A673 (cell line): ENCODE measurements around the gene METTL24. TPM values are rescaled to one million over a fixed set of nuclear protein-coding genes. Genes with fewer than 3 reads are reported as not detected.

Experiments
- BruUV-seq: library from RNA; stranded (reverse); fragments of 400-500 nt; replicated peaks from 2 replicates; lab custom pipeline; 2021; lab: Mats Ljungman, UMichigan
- CTCF ChIA-PET: fragments of 300-600 bp; sonication (Branson Sonifier 250); formaldehyde crosslinking; loops from one replicate; lab custom pipeline; 2022; ENCODE audit warnings: antibody characterized with exemption; lab: Charles Lee
- POLR2A ChIA-PET: fragments of 300-600 bp; sonication (Branson Sonifier 250); formaldehyde crosslinking; loops from one replicate; lab custom pipeline; 2022; ENCODE audit warnings: antibody characterized with exemption; ENCODE audit not compliant: low non-redundant PET; lab: Charles Lee
- DNase-seq: peaks from one replicate; pipeline ENCODE4 v3.0.0-alpha.2; 2015; ENCODE audit warnings: low spot score
- H3K27ac ChIP-seq: fragments of 200-600 bp; sonication (generic); 2 replicates; pipeline ENCODE4 v1.5.1; 2016; ENCODE audit warnings: mixed run types, low read depth, mild to moderate bottlenecking, mixed read lengths, antibody characterized with exemption, low read length; ENCODE audit not compliant: poor library complexity, severe bottlenecking
- H3K27me3 ChIP-seq: fragments of 200-600 bp; sonication (generic); replicated peaks from 2 replicates; pipeline ENCODE4 v1.6.1; 2017; ENCODE audit warnings: mixed run types, low read depth, mild to moderate bottlenecking, mixed read lengths, antibody characterized with exemption, low read length; ENCODE audit not compliant: insufficient read depth, poor library complexity
- H3K36me3 ChIP-seq: fragments of 200-600 bp; sonication (generic); 2 replicates; pipeline ENCODE4 v1.6.1; 2016; ENCODE audit warnings: mixed run types, mild to moderate bottlenecking, mixed read lengths, antibody characterized with exemption, low read length; ENCODE audit not compliant: insufficient read depth, poor library complexity, severe bottlenecking
- H3K4me1 ChIP-seq: fragments of 200-600 bp; sonication (generic); 2 replicates; pipeline ENCODE4 v1.6.1; 2017; ENCODE audit warnings: mixed run types, mild to moderate bottlenecking, mixed read lengths, antibody characterized with exemption, low read length; ENCODE audit not compliant: insufficient read depth, poor library complexity, severe bottlenecking
- H3K4me3 ChIP-seq: fragments of 200-600 bp; sonication (generic); 2 replicates; pipeline ENCODE4 v1.5.1; 2016; ENCODE audit warnings: low read depth, mixed run types, mild to moderate bottlenecking, mixed read lengths, low read length; ENCODE audit not compliant: poor library complexity, severe bottlenecking
- H3K9me3 ChIP-seq: fragments of 200-600 bp; sonication (generic); 2 replicates; pipeline ENCODE4 v1.6.1; 2016; ENCODE audit warnings: mixed run types, low read depth, mild to moderate bottlenecking, mixed read lengths, antibody characterized with exemption, low read length; ENCODE audit not compliant: poor library complexity, severe bottlenecking
- CTCF ChIP-seq: fragments of 300-800, 200-600 bp; sonication (generic); conservative IDR thresholded peaks from 2 replicates; pipeline ENCODE4 v1.5.1; 2017; ENCODE audit warnings: low read depth, mild to moderate bottlenecking, antibody characterized with exemption, low read length, moderate library complexity, mixed read lengths
- EZH2 ChIP-seq: fragments of 200-600 bp; sonication (generic); IDR thresholded peaks from 2 replicates; pipeline ENCODE4 v1.6.1; 2017; ENCODE audit warnings: borderline replicate concordance, low read depth, mild to moderate bottlenecking, mixed read lengths, antibody characterized with exemption, low read length; ENCODE audit not compliant: poor library complexity, severe bottlenecking
- intact Hi-C: fragments of 100-400 bp; cut with micrococcal nuclease; formaldehyde crosslinking; loops from one replicate; pipeline ENCODE4 v1.10.0; 2022; ENCODE audit not compliant: unreplicated experiment
- total RNA-seq: library from RNA; stranded (reverse); gene quantifications from 2 replicates; pipeline ENCODE4 v1.2.3, GENCODE V29; 2021

The METTL24 gene
- total RNA-seq, 1 experiment from 2014 or later = 6.4 TPM

GRCh38 chr6:110341663-110342596 is 16.2 kb downstream of the METTL24 start:
- Histone ChIP-seq H3K27me3 (no peaks in the 10 kb centered on the region), H3K4me1 (peaks cover 18% of the 10 kb centered on the region), H3K4me3 (no peak overlapping the region), H3K27ac (no peak overlapping the region), H3K9me3 (no peaks in the 10 kb centered on the region), H3K36me3 (no peaks in the 10 kb centered on the region)
- BruUV-seq = no TSS peak
- intact Hi-C loops = no loop called here
- ChIA-PET POLR2A (no interaction called here), CTCF (interaction anchor here (0.8 to 1.1 kb wide), 2 partner anchors 13 to 17 kb away, joined by 3 read pairs; no protein-coding TSS in a partner anchor)
- no peak for TF ChIP-seq EZH2
- TF ChIP-seq CTCF = peak; percentile 50
- DNase-seq = no peak

- no peak for DNase-seq
- ChIA-PET POLR2A (no interaction called here), CTCF (no interaction called here)
- Histone ChIP-seq H3K4me3 (no peak overlapping the region), H3K27me3 (no peaks in the 10 kb centered on the region), H3K36me3 (no peaks in the 10 kb centered on the region), H3K9me3 (no peaks in the 10 kb centered on the region), H3K27ac (no peak overlapping the region), H3K4me1 (peaks cover 18% of the 10 kb centered on the region)
- intact Hi-C loops = no loop called here
- no TSS peak for BruUV-seq
- TF ChIP-seq CTCF (no peak), EZH2 (no peak)
Measured at GRCh38 chr6:110341067-110341466, 17.1 kb downstream of the METTL24 start.

- Histone ChIP-seq H3K4me3 (no peak overlapping the region), H3K27me3 (no peaks in the 10 kb centered on the region), H3K36me3 (no peaks in the 10 kb centered on the region), H3K9me3 (no peaks in the 10 kb centered on the region), H3K4me1 (peaks cover 18% of the 10 kb centered on the region), H3K27ac (no peak overlapping the region)
- intact Hi-C loops = no loop called here
- DNase-seq = no peak
- TF ChIP-seq CTCF (no peak), EZH2 (no peak)
- POLR2A ChIA-PET = no interaction called here
- CTCF ChIA-PET = no interaction called here
- BruUV-seq = no TSS peak
Measured at GRCh38 chr6:110340392-110340965, 17.7 kb downstream of the METTL24 start.
